ENCODE data around the gene PIK3CB. TPM values are rescaled to one million over a fixed set of nuclear protein-coding genes. Genes with fewer than 3 reads are reported as not detected.

PIK3CB gene
- polyA plus RNA-seq, 1 donor from 2014 or later = 11.5 TPM

GRCh38 chr3:138670407-138670806, 164.3 kb downstream of the PIK3CB start:
- H3K27ac ChIP-seq (ENCODE audit: low read length) = no peak overlapping the region
- no peak overlapping the region for H3K4me3 ChIP-seq (ENCODE audit: low read length)
- TF ChIP-seq MXI1 (conservative IDR thresholded peaks at IDR 0.05; ENCODE audit: poor library complexity, severe bottlenecking) (no peak), POLR2AphosphoS5 (IDR thresholded peaks at IDR 0.05) (no peak), REST (IDR thresholded peaks at IDR 0.05; ENCODE audit: borderline replicate concordance) (no peak)
- TF ChIP-seq, protein P1, sequence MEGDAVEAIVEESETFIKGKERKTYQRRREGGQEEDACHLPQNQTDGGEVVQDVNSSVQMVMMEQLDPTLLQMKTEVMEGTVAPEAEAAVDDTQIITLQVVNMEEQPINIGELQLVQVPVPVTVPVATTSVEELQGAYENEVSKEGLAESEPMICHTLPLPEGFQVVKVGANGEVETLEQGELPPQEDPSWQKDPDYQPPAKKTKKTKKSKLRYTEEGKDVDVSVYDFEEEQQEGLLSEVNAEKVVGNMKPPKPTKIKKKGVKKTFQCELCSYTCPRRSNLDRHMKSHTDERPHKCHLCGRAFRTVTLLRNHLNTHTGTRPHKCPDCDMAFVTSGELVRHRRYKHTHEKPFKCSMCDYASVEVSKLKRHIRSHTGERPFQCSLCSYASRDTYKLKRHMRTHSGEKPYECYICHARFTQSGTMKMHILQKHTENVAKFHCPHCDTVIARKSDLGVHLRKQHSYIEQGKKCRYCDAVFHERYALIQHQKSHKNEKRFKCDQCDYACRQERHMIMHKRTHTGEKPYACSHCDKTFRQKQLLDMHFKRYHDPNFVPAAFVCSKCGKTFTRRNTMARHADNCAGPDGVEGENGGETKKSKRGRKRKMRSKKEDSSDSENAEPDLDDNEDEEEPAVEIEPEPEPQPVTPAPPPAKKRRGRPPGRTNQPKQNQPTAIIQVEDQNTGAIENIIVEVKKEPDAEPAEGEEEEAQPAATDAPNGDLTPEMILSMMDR (IDR thresholded peaks at IDR 0.05; ENCODE audit: poor library complexity, severe bottlenecking) = no peak
- no peaks in the 10 kb centered on the region for H3K9me3 ChIP-seq (ENCODE audit: low read length)
- H2AFZ ChIP-seq (ENCODE audit: low read depth, low read length) = no peak overlapping the region
- no peaks in the 10 kb centered on the region for H4K20me1 ChIP-seq (ENCODE audit: insufficient read depth)
- no peaks in the 10 kb centered on the region for H3K27me3 ChIP-seq (ENCODE audit: insufficient read depth, low read depth, low read length)
- H3K36me3 ChIP-seq (ENCODE audit: insufficient read depth, low read length) = no peaks in the 10 kb centered on the region
- no peaks in the 10 kb centered on the region for H3F3A ChIP-seq (ENCODE audit: insufficient read depth, low read length, poor library complexity, severe bottlenecking)
- H3K79me2 ChIP-seq (replicated peaks; ENCODE audit: insufficient read depth, low read length) = no peaks in the 10 kb centered on the region
- H3K9ac ChIP-seq (ENCODE audit: low read length) = no peak overlapping the region
- no peaks in the 10 kb centered on the region for H3K9me2 ChIP-seq (ENCODE audit: insufficient read depth, low read length)
- H3K4me2 ChIP-seq (ENCODE audit: low read length) = no peak overlapping the region

GRCh38 chr3:138668107-138668506, 166.6 kb downstream of the PIK3CB start:
- Histone ChIP-seq H3K4me3 (ENCODE audit: low read length) (no peak overlapping the region), H3K27me3 (ENCODE audit: insufficient read depth, low read depth, low read length) (no peaks in the 10 kb centered on the region), H3K27ac (ENCODE audit: low read length) (no peak overlapping the region), H3K79me2 (replicated peaks; ENCODE audit: insufficient read depth, low read length) (no peaks in the 10 kb centered on the region), H4K20me1 (ENCODE audit: insufficient read depth) (no peaks in the 10 kb centered on the region), H3K9me2 (ENCODE audit: insufficient read depth, low read length) (no peaks in the 10 kb centered on the region), H3K4me2 (ENCODE audit: low read length) (no peak overlapping the region), H3F3A (ENCODE audit: insufficient read depth, low read length, poor library complexity, severe bottlenecking) (no peaks in the 10 kb centered on the region), H2AFZ (ENCODE audit: low read depth, low read length) (no peak overlapping the region), H3K9me3 (ENCODE audit: low read length) (no peaks in the 10 kb centered on the region), H3K36me3 (ENCODE audit: insufficient read depth, low read length) (no peaks in the 10 kb centered on the region), H3K9ac (ENCODE audit: low read length) (no peak overlapping the region)
- TF ChIP-seq, protein P1 (IDR thresholded peaks at IDR 0.05; ENCODE audit: poor library complexity, severe bottlenecking) = no peak
- TF ChIP-seq RAD21 (conservative IDR thresholded peaks at IDR 0.05) = no peak
- no peak for TF ChIP-seq POLR2AphosphoS5 (IDR thresholded peaks at IDR 0.05)
- TF ChIP-seq EZH2 (IDR thresholded peaks at IDR 0.05; ENCODE audit: borderline replicate concordance, insufficient read depth, low read length, poor library complexity, severe bottlenecking) = no peak
- no peak for TF ChIP-seq REST (IDR thresholded peaks at IDR 0.05; ENCODE audit: borderline replicate concordance)
- no peak for TF ChIP-seq EP300 (conservative IDR thresholded peaks at IDR 0.05; ENCODE audit: poor library complexity, severe bottlenecking)
- TF ChIP-seq TAF1 (IDR thresholded peaks at IDR 0.05; ENCODE audit: low read depth) = no peak
- TF ChIP-seq SMC3 (conservative IDR thresholded peaks at IDR 0.05; ENCODE audit: poor library complexity) = no peak
- TF ChIP-seq MXI1 (conservative IDR thresholded peaks at IDR 0.05; ENCODE audit: poor library complexity, severe bottlenecking) = no peak
